ENCODE measurements around the gene ZNF639.

Gene ZNF639

GRCh38 chr3:179318876-179319275 lies 4.0 kb upstream of the ZNF639 start:
- DNase-seq, result no peak

- DNase-seq, result no peak
Measured at GRCh38 chr3:179321668-179322285, 1.1 kb upstream of the ZNF639 start.

- peak; percentile 51 for DNase-seq
Measured at GRCh38 chr3:179323197-179324110, 623 bp downstream of the ZNF639 start.

GRCh38 chr3:179324270-179324754 lies 1.5 kb downstream of the ZNF639 start:
- DNase-seq, result no peak

- no peak for DNase-seq
Measured at GRCh38 chr3:179330438-179330837, 7.6 kb downstream of the ZNF639 start.

GRCh38 chr3:179332240-179332639 lies 9.4 kb downstream of the ZNF639 start:
- no peak for DNase-seq

- DNase-seq, result no peak
Measured at GRCh38 chr3:179333084-179333483, 10.3 kb downstream of the ZNF639 start.

- no peak for DNase-seq
Measured at GRCh38 chr3:179336345-179336929, 13.6 kb downstream of the ZNF639 start.

GRCh38 chr3:179347345-179348194 lies 24.7 kb downstream of the ZNF639 start, which contains the start of gene MFN1:
TSS of gene MFN1 (plus strand) at chr3:179347709. CDS start at chr3:179348852, 1,143 bp downstream.
- DNase-seq, result peak; percentile 89

GRCh38 chr3:179348325-179349013 lies 25.6 kb downstream of the ZNF639 start:
- DNase-seq, result no peak

GRCh38 chr3:179355996-179356395 lies 33.2 kb downstream of the ZNF639 start:
- no peak for DNase-seq

- no peak for DNase-seq
Measured at GRCh38 chr3:179363332-179363731, 40.5 kb downstream of the ZNF639 start.

- no peak for DNase-seq
Measured at GRCh38 chr3:179369621-179370020, 46.8 kb downstream of the ZNF639 start.

- DNase-seq, result no peak
Measured at GRCh38 chr3:179373938-179374337, 51.1 kb downstream of the ZNF639 start.

GRCh38 chr3:179375091-179375999 lies 52.5 kb downstream of the ZNF639 start:
- DNase-seq, result no peak

GRCh38 chr3:179376474-179376873 lies 53.6 kb downstream of the ZNF639 start:
- DNase-seq, result no peak

All from CD4-positive, alpha-beta T cell treated with Interferon gamma for 1 hour (primary cell).